Neural cell (in vitro differentiated cells): ENCODE data around the gene GIPC3. TPM values are rescaled to one million over a fixed set of nuclear protein-coding genes. Genes with fewer than 3 reads are reported as not detected.

Experiments used
- H2AFZ ChIP-seq: fragments of 200-600, 300-800 bp; sonication (generic), shearing (Covaris generic); 2 replicates; pipeline ENCODE4 v1.6.0; 2014; ENCODE audit warnings: low read depth, mild to moderate bottlenecking, antibody characterized with exemption, low read length, moderate library complexity
- H3F3A ChIP-seq: fragments of 200-600 bp; shearing (Covaris generic); 2 replicates; pipeline ENCODE4 v1.6.1; 2016; ENCODE audit warnings: mild to moderate bottlenecking, moderate library complexity, mixed read lengths, antibody characterized with exemption, low read length; ENCODE audit not compliant: insufficient read depth, poor library complexity, severe bottlenecking
- H3K27ac ChIP-seq: fragments of 200-600, 300-800 bp; sonication (generic), shearing (Covaris generic); 2 replicates; pipeline ENCODE4 v1.5.1; 2014; ENCODE audit warnings: mild to moderate bottlenecking, low read length, moderate library complexity
- H3K27me3 ChIP-seq: fragments of 300-800, 200-600 bp; sonication (generic), shearing (Covaris generic); 2 replicates; pipeline ENCODE4 v1.6.0; 2014; ENCODE audit warnings: mild to moderate bottlenecking, low read depth, low read length, moderate library complexity; ENCODE audit not compliant: insufficient read depth
- H3K36me3 ChIP-seq: fragments of 300-800, 200-600 bp; sonication (generic), shearing (Covaris generic); 2 replicates; pipeline ENCODE4 v1.5.1; 2014; ENCODE audit warnings: mild to moderate bottlenecking, antibody characterized with exemption, low read length, moderate library complexity; ENCODE audit not compliant: insufficient read depth
- H3K4me2 ChIP-seq: fragments of 300-800, 200-600 bp; sonication (generic), shearing (Covaris generic); 2 replicates; pipeline ENCODE4 v1.6.0; 2014; ENCODE audit warnings: mild to moderate bottlenecking, low read length
- H3K4me3 ChIP-seq: fragments of 300-800, 200-600 bp; sonication (generic), shearing (Covaris generic); 2 replicates; pipeline ENCODE4 v1.5.1; 2014; ENCODE audit warnings: mild to moderate bottlenecking, low read length, moderate library complexity
- H3K79me2 ChIP-seq: fragments of 200-600 bp; shearing (Covaris generic); replicated peaks from 2 replicates; pipeline ENCODE4 v1.6.0; 2014; ENCODE audit warnings: mild to moderate bottlenecking, low read length, moderate library complexity; ENCODE audit not compliant: insufficient read depth
- H3K9ac ChIP-seq: fragments of 300-800, 200-600 bp; sonication (generic), shearing (Covaris generic); 2 replicates; pipeline ENCODE4 v1.6.1; 2016; ENCODE audit warnings: mild to moderate bottlenecking, low read length, mixed read lengths
- H3K9me2 ChIP-seq: fragments of 200-600 bp; shearing (Covaris generic); 2 replicates; pipeline ENCODE4 v1.6.1; 2016; ENCODE audit warnings: mild to moderate bottlenecking, low read length, mixed read lengths; ENCODE audit not compliant: insufficient read depth
- H3K9me3 ChIP-seq: fragments of 200-600, 300-800 bp; sonication (generic), shearing (Covaris generic); 2 replicates; pipeline ENCODE4 v1.6.1; 2016; ENCODE audit warnings: mild to moderate bottlenecking, mixed run types, low read length, moderate library complexity, mixed read lengths
- H4K20me1 ChIP-seq: fragments of 200-600 bp; shearing (Covaris generic); 2 replicates; pipeline ENCODE4 v1.6.1; 2016; ENCODE audit warnings: mild to moderate bottlenecking, mixed run types; ENCODE audit not compliant: insufficient read depth
- CTCF ChIP-seq: fragments of 450-650 bp; IDR thresholded peaks from 2 replicates; pipeline ENCODE4 v1.5.1; 2014; ENCODE audit warnings: antibody characterized with exemption, mild to moderate bottlenecking, moderate library complexity; ENCODE audit not compliant: poor library complexity, severe bottlenecking
- EP300 ChIP-seq: fragments of 450-650 bp; conservative IDR thresholded peaks from 2 replicates; pipeline ENCODE4 v1.6.1; 2014; ENCODE audit warnings: antibody characterized with exemption, mild to moderate bottlenecking, moderate library complexity; ENCODE audit not compliant: poor library complexity, severe bottlenecking
- EZH2 ChIP-seq: fragments of 200-600, 300-800 bp; shearing (Covaris generic), sonication (generic); IDR thresholded peaks from 2 replicates; pipeline ENCODE4 v1.6.1; 2014; ENCODE audit warnings: antibody characterized with exemption, low read length, borderline replicate concordance, mild to moderate bottlenecking; ENCODE audit not compliant: insufficient read depth, poor library complexity, severe bottlenecking
- MXI1 ChIP-seq: fragments of 450-650 bp; conservative IDR thresholded peaks from 2 replicates; pipeline ENCODE4 v1.6.1; 2014; ENCODE audit warnings: antibody characterized with exemption, mild to moderate bottlenecking; ENCODE audit not compliant: poor library complexity, severe bottlenecking
- POLR2AphosphoS5 ChIP-seq: IDR thresholded peaks from 2 replicates; pipeline ENCODE4 v1.6.1; 2012
- RAD21 ChIP-seq: fragments of 450-650 bp; conservative IDR thresholded peaks from 2 replicates; pipeline ENCODE4 v1.6.1; 2014; ENCODE audit warnings: antibody characterized with exemption, mild to moderate bottlenecking, moderate library complexity
- SMC3 ChIP-seq: fragments of 450-650 bp; conservative IDR thresholded peaks from 2 replicates; pipeline ENCODE4 v1.6.1; 2014; ENCODE audit warnings: antibody characterized with exemption, mild to moderate bottlenecking, moderate library complexity; ENCODE audit not compliant: poor library complexity
- TAF1 ChIP-seq: IDR thresholded peaks from 2 replicates; pipeline ENCODE4 v1.6.1; 2012; ENCODE audit warnings: low read depth
- polyA plus RNA-seq: library from polyadenylated mRNA; depleted of rRNA; stranded (reverse); fragments of >200 nt; gene quantifications from 2 replicates; pipeline ENCODE4 v1.2.3, GENCODE V29; 2014
- TF ChIP-seq, protein P1 (sequence below): IDR thresholded peaks from 2 replicates; pipeline ENCODE4 v1.6.1; 2012; ENCODE audit warnings: borderline replicate concordance

GIPC3 gene
- polyA plus RNA-seq, 1 donor from 2014 or later, result not detected

GRCh38 chr19:3547767-3548282 is 37.5 kb upstream of the GIPC3 start:
- TF ChIP-seq POLR2AphosphoS5, result no peak
- no peak for TF ChIP-seq EP300
- TF ChIP-seq EZH2, result no peak
- no peak for TF ChIP-seq MXI1
- no peak for TF ChIP-seq SMC3
- no peak for TF ChIP-seq RAD21
- TF ChIP-seq TAF1, result no peak
- no peak for TF ChIP-seq CTCF
- TF ChIP-seq, protein P1, sequence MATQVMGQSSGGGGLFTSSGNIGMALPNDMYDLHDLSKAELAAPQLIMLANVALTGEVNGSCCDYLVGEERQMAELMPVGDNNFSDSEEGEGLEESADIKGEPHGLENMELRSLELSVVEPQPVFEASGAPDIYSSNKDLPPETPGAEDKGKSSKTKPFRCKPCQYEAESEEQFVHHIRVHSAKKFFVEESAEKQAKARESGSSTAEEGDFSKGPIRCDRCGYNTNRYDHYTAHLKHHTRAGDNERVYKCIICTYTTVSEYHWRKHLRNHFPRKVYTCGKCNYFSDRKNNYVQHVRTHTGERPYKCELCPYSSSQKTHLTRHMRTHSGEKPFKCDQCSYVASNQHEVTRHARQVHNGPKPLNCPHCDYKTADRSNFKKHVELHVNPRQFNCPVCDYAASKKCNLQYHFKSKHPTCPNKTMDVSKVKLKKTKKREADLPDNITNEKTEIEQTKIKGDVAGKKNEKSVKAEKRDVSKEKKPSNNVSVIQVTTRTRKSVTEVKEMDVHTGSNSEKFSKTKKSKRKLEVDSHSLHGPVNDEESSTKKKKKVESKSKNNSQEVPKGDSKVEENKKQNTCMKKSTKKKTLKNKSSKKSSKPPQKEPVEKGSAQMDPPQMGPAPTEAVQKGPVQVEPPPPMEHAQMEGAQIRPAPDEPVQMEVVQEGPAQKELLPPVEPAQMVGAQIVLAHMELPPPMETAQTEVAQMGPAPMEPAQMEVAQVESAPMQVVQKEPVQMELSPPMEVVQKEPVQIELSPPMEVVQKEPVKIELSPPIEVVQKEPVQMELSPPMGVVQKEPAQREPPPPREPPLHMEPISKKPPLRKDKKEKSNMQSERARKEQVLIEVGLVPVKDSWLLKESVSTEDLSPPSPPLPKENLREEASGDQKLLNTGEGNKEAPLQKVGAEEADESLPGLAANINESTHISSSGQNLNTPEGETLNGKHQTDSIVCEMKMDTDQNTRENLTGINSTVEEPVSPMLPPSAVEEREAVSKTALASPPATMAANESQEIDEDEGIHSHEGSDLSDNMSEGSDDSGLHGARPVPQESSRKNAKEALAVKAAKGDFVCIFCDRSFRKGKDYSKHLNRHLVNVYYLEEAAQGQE, result no peak
- no peaks in the 10 kb centered on the region for H3K27me3 ChIP-seq
- no peak overlapping the region for H3K9ac ChIP-seq
- H3K9me3 ChIP-seq, result no peaks in the 10 kb centered on the region
- no peaks in the 10 kb centered on the region for H3K9me2 ChIP-seq
- H3K36me3 ChIP-seq, result no peaks in the 10 kb centered on the region
- no peak overlapping the region for H2AFZ ChIP-seq
- H3K4me2 ChIP-seq, result no peak overlapping the region
- no peak overlapping the region for H3K27ac ChIP-seq
- H4K20me1 ChIP-seq, result no peaks in the 10 kb centered on the region
- H3F3A ChIP-seq, result no peaks in the 10 kb centered on the region
- H3K79me2 ChIP-seq, result no peaks in the 10 kb centered on the region
- H3K4me3 ChIP-seq, result no peak overlapping the region

DNA sequence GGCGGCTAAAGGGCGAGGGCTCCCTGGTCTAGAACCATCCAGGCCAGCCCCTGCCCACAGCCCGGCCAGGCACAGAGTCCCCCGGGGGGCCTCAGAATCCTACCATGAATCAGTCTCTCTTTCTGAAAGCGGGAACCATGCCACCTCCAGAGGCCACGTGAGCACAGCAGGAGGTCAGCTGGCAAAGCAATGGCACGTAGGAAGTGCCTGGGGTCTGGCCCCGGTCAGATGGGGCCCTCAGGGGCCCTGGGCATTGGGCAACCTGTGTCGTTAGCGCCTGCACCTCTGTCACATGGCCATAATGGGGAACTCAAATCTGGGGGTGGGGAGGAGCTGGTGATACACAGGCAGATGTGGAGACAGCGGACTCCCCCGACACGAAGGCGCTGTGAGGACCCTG is 36.7 kb upstream of the GIPC3 start:
- no peaks in the 10 kb centered on the region for H3K36me3 ChIP-seq
- H3K27me3 ChIP-seq, result no peaks in the 10 kb centered on the region
- H3K9me3 ChIP-seq, result no peaks in the 10 kb centered on the region
- H3K4me2 ChIP-seq, result no peak overlapping the region
- TF ChIP-seq, protein P1, result no peak
- TF ChIP-seq SMC3, result no peak
- no peak for TF ChIP-seq EP300
- no peak for TF ChIP-seq TAF1
- no peak for TF ChIP-seq EZH2
- TF ChIP-seq RAD21, result no peak
- no peak overlapping the region for H3K4me3 ChIP-seq
- no peaks in the 10 kb centered on the region for H3K9me2 ChIP-seq
- no peak overlapping the region for H2AFZ ChIP-seq
- H3F3A ChIP-seq, result no peaks in the 10 kb centered on the region
- no peaks in the 10 kb centered on the region for H4K20me1 ChIP-seq
- H3K27ac ChIP-seq, result no peak overlapping the region
- no peaks in the 10 kb centered on the region for H3K79me2 ChIP-seq
- H3K9ac ChIP-seq, result no peak overlapping the region
